CD8-positive, alpha-beta memory T cell (primary cell): ENCODE measurements around the gene TCF7. TPM values are rescaled to one million over a fixed set of nuclear protein-coding genes. Genes with fewer than 3 reads are reported as not detected.

ENCODE experiments used
- CTCF ChIA-PET: fragments of 350-600 bp; sonication (Branson Sonifier 250); formaldehyde crosslinking; loops from one replicate; lab custom pipeline; 2021; ENCODE audit warnings: antibody characterized with exemption; lab: Charles Lee
- POLR2A ChIA-PET: fragments of 350-600 bp; sonication (Branson Sonifier 250); formaldehyde crosslinking; loops from one replicate; lab custom pipeline; 2021; ENCODE audit warnings: antibody characterized with exemption; lab: Charles Lee
- DNase-seq, 5 donors: peaks; one replicate each; pipeline versions ENCODE4 v3.0.0 to v3.0.0-alpha.2; 2020 to 2022; ENCODE audit warnings: mixed read lengths in 1 of 5
- H3K27ac ChIP-seq: one replicate; pipeline ENCODE4 v1.7.0; 2013; ENCODE audit warnings: low read depth, mild to moderate bottlenecking, low read length, moderate library complexity
- H3K27me3 ChIP-seq: 2 replicates; pipeline ENCODE4 v1.7.0; 2013; ENCODE audit warnings: low read length, mild to moderate bottlenecking; ENCODE audit not compliant: insufficient read depth, poor library complexity, severe bottlenecking
- H3K36me3 ChIP-seq: 2 replicates; pipeline ENCODE4 v1.7.0; 2013; ENCODE audit warnings: mild to moderate bottlenecking, low read length, moderate library complexity; ENCODE audit not compliant: insufficient read depth
- H3K4me1 ChIP-seq: 2 replicates; pipeline ENCODE4 v1.7.0; 2013; ENCODE audit warnings: mild to moderate bottlenecking, low read length, moderate library complexity; ENCODE audit not compliant: insufficient read depth
- H3K4me3 ChIP-seq: 2 replicates; pipeline ENCODE4 v1.7.0; 2013; ENCODE audit warnings: mild to moderate bottlenecking, low read length
- H3K9me3 ChIP-seq: 2 replicates; pipeline ENCODE4 v1.7.0; 2013; ENCODE audit warnings: mild to moderate bottlenecking, low read length
- H3K27ac Mint-ChIP-seq, 8 donors: one replicate each; pipeline ENCODE4 v1.8.0; 2020 to 2021; ENCODE audit warnings: mixed read lengths in 8 of 8, mild to moderate bottlenecking in 6 of 8, inconsistent platforms in 3 of 8, moderate library complexity in 3 of 8
- H3K27me3 Mint-ChIP-seq, 2 donors: one replicate each; pipeline ENCODE4 v1.8.0; 2020 to 2021; ENCODE audit warnings: mixed read lengths in 2 of 2, mild to moderate bottlenecking in 1 of 2, moderate library complexity in 1 of 2
- H3K36me3 Mint-ChIP-seq, 3 donors: one replicate each; pipeline ENCODE4 v1.8.0; 2020 to 2021; ENCODE audit warnings: mixed read lengths in 3 of 3, inconsistent platforms in 1 of 3, mild to moderate bottlenecking in 1 of 3
- H3K4me1 Mint-ChIP-seq, 3 donors: one replicate each; pipeline ENCODE4 v1.8.0; 2020 to 2021; ENCODE audit warnings: mixed read lengths in 3 of 3, inconsistent platforms in 1 of 3, mild to moderate bottlenecking in 1 of 3
- H3K4me3 Mint-ChIP-seq, 7 donors: one replicate each; pipeline ENCODE4 v1.8.0; 2020 to 2021; ENCODE audit warnings: mixed read lengths in 7 of 7, mild to moderate bottlenecking in 6 of 7, moderate library complexity in 4 of 7, inconsistent platforms in 2 of 7
- H3K9me3 Mint-ChIP-seq, 5 donors: one replicate each; pipeline ENCODE4 v1.8.0; 2020 to 2022; ENCODE audit warnings: mixed read lengths in 5 of 5, mild to moderate bottlenecking in 3 of 5, moderate library complexity in 2 of 5, inconsistent platforms in 1 of 5
- polyA plus RNA-seq: library from polyadenylated mRNA; unstranded; fragments of 300-500 nt; fragmentation: Illumina TruSeq; gene quantifications from one replicate; pipeline ENCODE4 v1.2.3, GENCODE V29; 2021
- total RNA-seq, 2 experiments: library from RNA; stranded (reverse); gene quantifications; one replicate each; pipeline ENCODE4 v1.2.3, GENCODE V29; 2021

Gene TCF7
- total and polyA plus RNA-seq, 3 experiments from 2014 or later, result 85.2 to 344 (median 89.7) TPM

GRCh38 chr5:134107779-134108178 lies 6.7 kb upstream of the TCF7 start:
- no peaks in the 10 kb centered on the region for H3K9me3 Mint-ChIP-seq
- peak overlapping the region in 1 of 7 donors; percentile 37 for H3K4me3 Mint-ChIP-seq
- no peak for DNase-seq
- H3K27me3 Mint-ChIP-seq, result no peaks in the 10 kb centered on the region
- Histone ChIP-seq H3K4me1 (peaks cover 94% of the 10 kb centered on the region), H3K27me3 (no peaks in the 10 kb centered on the region), H3K36me3 (no peaks in the 10 kb centered on the region), H3K4me3 (no peak overlapping the region), H3K9me3 (no peaks in the 10 kb centered on the region), H3K27ac (no peak overlapping the region)
- H3K4me1 Mint-ChIP-seq, result peaks cover 64 to 92% (median 75%) of the 10 kb centered on the region in 3 donors
- CTCF ChIA-PET, result no interaction called here
- H3K27ac Mint-ChIP-seq, result peak overlapping the region in 6 of 8 donors; percentile 24 to 81 (median 46)
- POLR2A ChIA-PET, result interaction anchor here (1.4 kb wide), 2 partner anchors 25 to 35 kb away, joined by 3 to 6 read pairs; no protein-coding TSS in a partner anchor
- no peaks in the 10 kb centered on the region for H3K36me3 Mint-ChIP-seq

GRCh38 chr5:134110382-134110781 lies 4.1 kb upstream of the TCF7 start:
- H3K27me3 Mint-ChIP-seq, result no peaks in the 10 kb centered on the region
- ChIA-PET POLR2A (interaction anchor here (0.6 to 15.6 kb wide), 6 partner anchors 18 to 94 kb away, joined by 3 to 272 read pairs (median 4); no protein-coding TSS in a partner anchor), CTCF (interaction anchor here (9.8 kb wide), 1 partner anchor 69 kb away, joined by 131 read pairs; no protein-coding TSS in a partner anchor)
- peak overlapping the region in 4 of 8 donors; percentile 43 to 98 (median 89) for H3K27ac Mint-ChIP-seq
- Histone ChIP-seq H3K27me3 (no peaks in the 10 kb centered on the region), H3K4me1 (peaks cover 76% of the 10 kb centered on the region), H3K27ac (no peak overlapping the region), H3K4me3 (no peak overlapping the region), H3K36me3 (no peaks in the 10 kb centered on the region), H3K9me3 (no peaks in the 10 kb centered on the region)
- peaks cover 0 to 6% (median 0%) of the 10 kb centered on the region in 3 donors for H3K36me3 Mint-ChIP-seq
- peak in 1 of 5 donors; percentile 42 for DNase-seq
- peak overlapping the region in 1 of 7 donors; percentile 34 for H3K4me3 Mint-ChIP-seq
- peaks cover 48 to 81% (median 62%) of the 10 kb centered on the region in 3 donors for H3K4me1 Mint-ChIP-seq
- no peaks in the 10 kb centered on the region for H3K9me3 Mint-ChIP-seq

GRCh38 chr5:134111741-134112647 lies 2.5 kb upstream of the TCF7 start:
- DNase-seq, result peak in 2 of 5 donors; percentile 27 to 52
- H3K4me1 Mint-ChIP-seq, result peaks cover 40 to 72% (median 52%) of the 10 kb centered on the region in 3 donors
- CTCF ChIA-PET, result interaction anchor here (0.7 to 9.8 kb wide), 4 partner anchors 40 to 117 kb away, joined by 3 to 131 read pairs (median 4); no protein-coding TSS in a partner anchor
- H3K36me3 Mint-ChIP-seq, result peaks cover 9 to 22% (median 12%) of the 10 kb centered on the region in 3 donors
- H3K27ac Mint-ChIP-seq, result peak overlapping the region; percentile 71 to 98 (median 88)
- Histone ChIP-seq H3K36me3 (peaks cover 15% of the 10 kb centered on the region), H3K27ac (no peak overlapping the region), H3K4me3 (peak overlapping the region; percentile 3), H3K9me3 (no peaks in the 10 kb centered on the region), H3K27me3 (no peaks in the 10 kb centered on the region), H3K4me1 (peaks cover 59% of the 10 kb centered on the region)
- peaks cover 0 to 2% (median 0%) of the 10 kb centered on the region in 5 donors for H3K9me3 Mint-ChIP-seq
- H3K4me3 Mint-ChIP-seq, result peak overlapping the region; percentile 33 to 93 (median 54)
- POLR2A ChIA-PET, result interaction anchor here (0.5 to 15.6 kb wide), 9 partner anchors 8 to 759 kb away, joined by 4 to 272 read pairs (median 4); no protein-coding TSS in a partner anchor
- H3K27me3 Mint-ChIP-seq, result no peaks in the 10 kb centered on the region

- DNase-seq, result peak in 1 of 5 donors; percentile 13
- ChIA-PET CTCF (interaction anchor here (0.9 to 9.8 kb wide), 2 partner anchors 71 to 118 kb away, joined by 3 to 131 read pairs; no protein-coding TSS in a partner anchor), POLR2A (interaction anchor here (1.3 to 15.6 kb wide), 3 partner anchors 16 to 73 kb away, joined by 4 to 272 read pairs (median 5); no protein-coding TSS in a partner anchor)
- peak overlapping the region in 4 of 8 donors; percentile 86 to 98 (median 90) for H3K27ac Mint-ChIP-seq
- H3K4me1 Mint-ChIP-seq, result peaks cover 44 to 71% (median 50%) of the 10 kb centered on the region in 3 donors
- peak overlapping the region; percentile 33 to 98 (median 68) for H3K4me3 Mint-ChIP-seq
- Histone ChIP-seq H3K4me3 (peak overlapping the region; percentile 3), H3K4me1 (peaks cover 54% of the 10 kb centered on the region), H3K27me3 (no peaks in the 10 kb centered on the region), H3K9me3 (no peaks in the 10 kb centered on the region), H3K36me3 (peaks cover 23% of the 10 kb centered on the region), H3K27ac (no peak overlapping the region)
- peaks cover 0 to 2% (median 0%) of the 10 kb centered on the region in 5 donors for H3K9me3 Mint-ChIP-seq
- no peaks in the 10 kb centered on the region for H3K27me3 Mint-ChIP-seq
- H3K36me3 Mint-ChIP-seq, result peaks cover 15 to 31% (median 20%) of the 10 kb centered on the region in 3 donors
Observed at GRCh38 chr5:134112726-134113362, 1.6 kb upstream of the TCF7 start.

GRCh38 chr5:134113363-134113889 lies 1.1 kb upstream of the TCF7 start:
- ChIA-PET CTCF (interaction anchor here (9.8 kb wide), 1 partner anchor 72 kb away, joined by 131 read pairs; no protein-coding TSS in a partner anchor), POLR2A (interaction anchor here (1.1 to 15.6 kb wide), 3 partner anchors 15 to 64 kb away, joined by 3 to 272 read pairs (median 16); no protein-coding TSS in a partner anchor)
- Histone ChIP-seq H3K27me3 (no peaks in the 10 kb centered on the region), H3K27ac (peak overlapping the region; percentile 29), H3K4me3 (peak overlapping the region; percentile 72), H3K9me3 (no peaks in the 10 kb centered on the region), H3K36me3 (peaks cover 29% of the 10 kb centered on the region), H3K4me1 (peaks cover 54% of the 10 kb centered on the region)
- Mint-ChIP-seq H3K36me3 (peaks cover 15 to 37% (median 21%) of the 10 kb centered on the region in 3 donors), H3K27ac (peak overlapping the region; percentile 89 to 99 (median 96)), H3K27me3 (no peaks in the 10 kb centered on the region), H3K9me3 (peaks cover 0 to 2% (median 0%) of the 10 kb centered on the region in 5 donors), H3K4me3 (peak overlapping the region; percentile 92 to 98 (median 93)), H3K4me1 (peaks cover 48 to 71% (median 52%) of the 10 kb centered on the region in 3 donors)
- DNase-seq, result peak in 1 of 5 donors; percentile 45

GRCh38 chr5:134114886-134115805 lies 665 bp downstream of the TCF7 start:
- Histone ChIP-seq H3K4me1 (peaks cover 54% of the 10 kb centered on the region), H3K27me3 (no peaks in the 10 kb centered on the region), H3K9me3 (no peaks in the 10 kb centered on the region), H3K36me3 (peaks cover 44% of the 10 kb centered on the region), H3K27ac (peak overlapping the region; percentile 62), H3K4me3 (peak overlapping the region; percentile 95)
- Mint-ChIP-seq H3K9me3 (peaks cover 0 to 2% (median 0%) of the 10 kb centered on the region in 5 donors), H3K4me3 (peak overlapping the region; percentile 91 to 99 (median 96)), H3K4me1 (peaks cover 64 to 78% (median 69%) of the 10 kb centered on the region in 3 donors), H3K27ac (peak overlapping the region; percentile 69 to 99 (median 94)), H3K27me3 (no peaks in the 10 kb centered on the region), H3K36me3 (peaks cover 28 to 54% (median 31%) of the 10 kb centered on the region in 3 donors)
- peak; percentile 66 to 93 (median 73) for DNase-seq
- POLR2A ChIA-PET, result interaction anchor here (0.6 to 15.6 kb wide), 8 partner anchors 13 to 257 kb away, joined by 3 to 272 read pairs (median 6); partner anchors contain the start of gene UBE2B
- CTCF ChIA-PET, result interaction anchor here (9.8 kb wide), 1 partner anchor 74 kb away, joined by 131 read pairs; no protein-coding TSS in a partner anchor
